GM19452 (cell line): Measurements from ENCODE around the gene CHMP1A.

ENCODE experiments used
- ATAC-seq: cut with Tn5 transposase; IDR thresholded peaks from one replicate; pipeline ENCODE4 v1.9.1; 2021; ENCODE audit not compliant: unreplicated experiment

CHMP1A gene

GRCh38 chr16:89607453-89607852, 50.1 kb downstream of the CHMP1A start:
- ATAC-seq = no peak

GRCh38 chr16:89606006-89606405, 51.5 kb downstream of the CHMP1A start:
- no peak for ATAC-seq

GRCh38 chr16:89605186-89605970, 52.1 kb downstream of the CHMP1A start:
- no peak for ATAC-seq

GRCh38 chr16:89604764-89605163, 52.7 kb downstream of the CHMP1A start:
- no peak for ATAC-seq

- no peak for ATAC-seq
These were observed 54.4 kb downstream of the CHMP1A start for GRCh38 chr16:89602952-89603590.

GRCh38 chr16:89602273-89602951, 55.1 kb downstream of the CHMP1A start:
- ATAC-seq = no peak

- no peak for ATAC-seq
These were observed 55.6 kb downstream of the CHMP1A start for GRCh38 chr16:89601906-89602272.

GRCh38 chr16:89600956-89601355, 56.6 kb downstream of the CHMP1A start:
- no peak for ATAC-seq

GRCh38 chr16:89600427-89600826, 57.1 kb downstream of the CHMP1A start:
- no peak for ATAC-seq

GRCh38 chr16:89599902-89600301, 57.6 kb downstream of the CHMP1A start:
- ATAC-seq = no peak

GRCh38 chr16:89599451-89599858, 58.1 kb downstream of the CHMP1A start:
- ATAC-seq = no peak

- no peak for ATAC-seq
These were observed 59.3 kb downstream of the CHMP1A start for GRCh38 chr16:89598199-89598598.

GRCh38 chr16:89596957-89597649, 60.4 kb downstream of the CHMP1A start:
- ATAC-seq = no peak

GRCh38 chr16:89596061-89596689, 61.3 kb downstream of the CHMP1A start:
- no peak for ATAC-seq

- no peak for ATAC-seq
These were observed 62.0 kb downstream of the CHMP1A start for GRCh38 chr16:89595330-89596060.
